Stromal cell of bone marrow (primary cell): ENCODE measurements around the gene SHISAL2B.
"Not testable (repeated sequence)": the region's sequence is repeated elsewhere in the genome, so short reads cannot be mapped to it uniquely, and the experiment has no call there.

ENCODE experiments used
- DNase-seq: peaks from one replicate; pipeline ENCODE4 v3.0.0-alpha.2; 2012; ENCODE audit warnings: low read depth

The SHISAL2B gene

GRCh38 chr5:64700765-64701164, 10.5 kb downstream of the SHISAL2B start:
- no peak for DNase-seq

- DNase-seq: not testable (repeated sequence)
Observed at GRCh38 chr5:64706074-64706473, 15.8 kb downstream of the SHISAL2B start.

GRCh38 chr5:64707191-64707590, 16.9 kb downstream of the SHISAL2B start:
- no peak for DNase-seq

- DNase-seq: not testable (repeated sequence)
Observed at GRCh38 chr5:64714495-64714894, 24.2 kb downstream of the SHISAL2B start.

- no peak for DNase-seq
Observed at GRCh38 chr5:64722588-64722987, 32.3 kb downstream of the SHISAL2B start.

- DNase-seq: no peak
Observed at GRCh38 chr5:64727150-64727549, 36.8 kb downstream of the SHISAL2B start.

GRCh38 chr5:64742411-64742810, 52.1 kb downstream of the SHISAL2B start:
- no peak for DNase-seq

GRCh38 chr5:64742821-64743220, 52.5 kb downstream of the SHISAL2B start:
- no peak for DNase-seq

- no peak for DNase-seq
Observed at GRCh38 chr5:64744914-64745313, 54.6 kb downstream of the SHISAL2B start.

- no peak for DNase-seq
Observed at GRCh38 chr5:64746446-64746845, 56.1 kb downstream of the SHISAL2B start.

- DNase-seq: no peak
Observed at GRCh38 chr5:64749385-64749784, 59.1 kb downstream of the SHISAL2B start.

GRCh38 chr5:64754066-64754465, 63.8 kb downstream of the SHISAL2B start:
- no peak for DNase-seq

GRCh38 chr5:64758901-64759300, 68.6 kb downstream of the SHISAL2B start:
- DNase-seq: no peak

- DNase-seq: no peak
Observed at GRCh38 chr5:64759960-64760660, 69.8 kb downstream of the SHISAL2B start.

- DNase-seq: no peak
Observed at GRCh38 chr5:64763948-64764503, 73.7 kb downstream of the SHISAL2B start.

GRCh38 chr5:64765804-64766504, 75.7 kb downstream of the SHISAL2B start:
- DNase-seq: no peak

GRCh38 chr5:64766941-64767340, 76.6 kb downstream of the SHISAL2B start:
- DNase-seq: no peak
